Esophagus muscularis mucosa (tissue), 4 donors: ENCODE results near the gene ATOH1. TPM values are rescaled to one million over a fixed set of nuclear protein-coding genes. Genes with fewer than 3 reads are reported as not detected.

Source experiments
- DNase-seq: peaks from one replicate; pipeline ENCODE4 v3.0.0-alpha.2; 2017; ENCODE audit errors: extremely low spot score
- H3K27ac ChIP-seq, 4 donors: fragments of 200-600 bp; sonication (generic); replicated peaks in 1 of 4; 1 replicate in 3 of 4; 2 replicates in 1 of 4; pipeline ENCODE4 v1.5.1; 2016 to 2019; ENCODE audit warnings: mild to moderate bottlenecking in 1 of 4
- H3K27me3 ChIP-seq, 4 donors: fragments of 200-600 bp; sonication (generic); one replicate each; pipeline versions ENCODE4 v1.5.1 to v1.6.0; 2016 to 2019
- H3K36me3 ChIP-seq, 4 donors: fragments of 200-600 bp; sonication (generic); one replicate each; pipeline ENCODE4 v1.5.1; 2016 to 2019
- H3K4me1 ChIP-seq, 4 donors: fragments of 200-600 bp; sonication (generic); one replicate each; pipeline ENCODE4 v1.5.1; 2016 to 2019
- H3K4me3 ChIP-seq, 4 donors: fragments of 200-600 bp; sonication (generic); 1 replicate in 2 of 4; 2 replicates in 2 of 4; pipeline ENCODE4 v1.5.1; 2016 to 2019; ENCODE audit warnings: mild to moderate bottlenecking in 4 of 4, moderate library complexity in 1 of 4
- H3K9me3 ChIP-seq, 4 donors: fragments of 200-600 bp; sonication (generic); 1 replicate in 3 of 4; 2 replicates in 1 of 4; pipeline ENCODE4 v1.5.1; 2016 to 2019
- CTCF ChIP-seq, 3 experiments: fragments of 200-600 bp in 2 of 3; fragments of 450-650 bp in 1 of 3; sonication (generic) in 2 of 3; IDR thresholded peaks; one replicate each; pipeline ENCODE4 v1.5.1; 2017 to 2019; ENCODE audit warnings: antibody characterized with exemption in 3 of 3, mild to moderate bottlenecking in 2 of 3, moderate library complexity in 1 of 3
- EP300 ChIP-seq: sonication (generic); formaldehyde crosslinking; IDR thresholded peaks from one replicate; pipeline ENCODE4 v1.6.1; 2017; ENCODE audit warnings: antibody characterized with exemption
- POLR2A ChIP-seq: fragments of 450-650 bp; IDR thresholded peaks from one replicate; pipeline ENCODE4 v1.6.1; 2017; ENCODE audit warnings: antibody characterized with exemption, moderate library complexity, mild to moderate bottlenecking, low read depth
- POLR2AphosphoS5 ChIP-seq, 2 donors: sonication (generic); formaldehyde crosslinking; IDR thresholded peaks; one replicate each; pipeline ENCODE4 v1.6.1; 2017; ENCODE audit warnings: antibody characterized with exemption in 2 of 2
- WGBS: methylation state at CpG from one replicate; pipeline ENCODE4 v1.1.5; 2018; 5-methylcytosine and 5-hydroxymethylcytosine counted together
- intact Hi-C: fragments of 100-400 bp; cut with DNase I; formaldehyde crosslinking; loops from one replicate; pipeline ENCODE4 v1.15.1; 2023
- total RNA-seq, 4 donors: library from RNA; depleted of rRNA; stranded (reverse); fragments of >200 nt; gene quantifications; one replicate each; pipeline versions ENCODE4 v1.1.0 to v1.2.1, GENCODE V29; 2016

Gene ATOH1
- total RNA-seq, 4 donors from 2014 or later, result not detected

GRCh38 chr4:93843772-93844171 lies 15.2 kb downstream of the ATOH1 start:
- DNase-seq, result no peak

GRCh38 chr4:93852680-93853079 lies 24.1 kb downstream of the ATOH1 start:
- TF ChIP-seq POLR2A (no peak), EP300 (no peak), POLR2AphosphoS5 (IDR thresholded peaks at IDR 0.05) (no peak), CTCF (IDR thresholded peaks at IDR 0.05) (no peak)
- no peak for DNase-seq
- H3K4me1 ChIP-seq, result no peaks in the 10 kb centered on the region
- H3K27me3 ChIP-seq, result peaks cover 0 to 13% (median 0%) of the 10 kb centered on the region in 4 donors
- no peak overlapping the region for H3K27ac ChIP-seq
- H3K9me3 ChIP-seq, result no peaks in the 10 kb centered on the region
- 85% methylated on average over 3 of the region's 3 CpGs for WGBS
- H3K36me3 ChIP-seq, result no peaks in the 10 kb centered on the region
- H3K4me3 ChIP-seq, result no peak overlapping the region
- intact Hi-C loops, result no loop called here

More at GRCh38 chr4:93843772-93844171, 15.2 kb downstream of the ATOH1 start:
- peaks cover 0 to 19% (median 3%) of the 10 kb centered on the region in 4 donors for H3K27me3 ChIP-seq
- no peaks in the 10 kb centered on the region for H3K4me1 ChIP-seq
- H3K27ac ChIP-seq, result no peak overlapping the region
- H3K36me3 ChIP-seq, result no peaks in the 10 kb centered on the region
- no peak overlapping the region for H3K4me3 ChIP-seq
- TF ChIP-seq CTCF (IDR thresholded peaks at IDR 0.05) (no peak), POLR2AphosphoS5 (IDR thresholded peaks at IDR 0.05) (no peak)
- H3K9me3 ChIP-seq, result no peaks in the 10 kb centered on the region
- intact Hi-C loops, result no loop called here

- WGBS, result 58% methylated on average over 1 of the region's 1 CpG
- Histone ChIP-seq H3K27ac (no peak overlapping the region), H3K4me1 (no peaks in the 10 kb centered on the region), H3K27me3 (peaks cover 0 to 15% (median 0%) of the 10 kb centered on the region in 4 donors), H3K4me3 (no peak overlapping the region), H3K9me3 (no peaks in the 10 kb centered on the region), H3K36me3 (no peaks in the 10 kb centered on the region)
- no peak for DNase-seq
- TF ChIP-seq EP300 (no peak), CTCF (IDR thresholded peaks at IDR 0.05) (no peak), POLR2AphosphoS5 (IDR thresholded peaks at IDR 0.05) (no peak), POLR2A (no peak)
- intact Hi-C loops, result no loop called here
These were observed 27.4 kb downstream of the ATOH1 start for GRCh38 chr4:93855926-93856325.

GRCh38 chr4:93865650-93866049 lies 37.1 kb downstream of the ATOH1 start:
- H3K27ac ChIP-seq, result no peak overlapping the region
- no peaks in the 10 kb centered on the region for H3K27me3 ChIP-seq
- H3K4me3 ChIP-seq, result no peak overlapping the region
- intact Hi-C loops, result no loop called here
- TF ChIP-seq EP300 (no peak), CTCF (IDR thresholded peaks at IDR 0.05) (no peak), POLR2A (no peak), POLR2AphosphoS5 (IDR thresholded peaks at IDR 0.05) (no peak)
- 73% methylated on average over 2 of the region's 2 CpGs for WGBS
- H3K4me1 ChIP-seq, result no peaks in the 10 kb centered on the region
- no peak for DNase-seq
- H3K9me3 ChIP-seq, result peaks cover 0 to 4% (median 0%) of the 10 kb centered on the region in 4 donors
- H3K36me3 ChIP-seq, result no peaks in the 10 kb centered on the region

GRCh38 chr4:93867416-93868001 lies 39.0 kb downstream of the ATOH1 start:
- H3K27me3 ChIP-seq, result no peaks in the 10 kb centered on the region
- no peaks in the 10 kb centered on the region for H3K9me3 ChIP-seq
- TF ChIP-seq EP300, result no peak
- TF ChIP-seq POLR2A, result no peak
- TF ChIP-seq CTCF (IDR thresholded peaks at IDR 0.05), result no peak
- no peak for TF ChIP-seq POLR2AphosphoS5 (IDR thresholded peaks at IDR 0.05)
- intact Hi-C loops, result no loop called here
- H3K4me3 ChIP-seq, result no peak overlapping the region
- no peaks in the 10 kb centered on the region for H3K36me3 ChIP-seq
- WGBS, result 81% methylated on average over 7 of the region's 7 CpGs
- no peaks in the 10 kb centered on the region for H3K4me1 ChIP-seq
- DNase-seq, result no peak
- no peak overlapping the region for H3K27ac ChIP-seq
